Right ventricle myocardium inferior (tissue), 1 donor: ENCODE data around the gene GPR119. TPM values are rescaled to one million over a fixed set of nuclear protein-coding genes. Genes with fewer than 3 reads are reported as not detected.
A peak's percentile ranks its signal among the peaks of the same experiment; 100 is the strongest.
"Not testable (repeated sequence)": the region's sequence is repeated elsewhere in the genome, so short reads cannot be mapped to it uniquely, and the experiment has no call there.

Experiments used
- ATAC-seq: fragments of 200-7000 bp; cut with Tn5 transposase; one replicate; pipeline ENCODE4 v1.9.1; 2020; ENCODE audit warnings: mild to moderate bottlenecking, moderate library complexity
- DNase-seq: peaks from one replicate; pipeline ENCODE4 v3.0.0; 2021; ENCODE audit errors: missing footprints
- intact Hi-C: fragments of 100-400 bp; cut with DNase I; formaldehyde crosslinking; loops from one replicate; pipeline ENCODE4 v1.11.0; 2022
- total RNA-seq: library from RNA; stranded (reverse); fragmentation: NEBNext Ultra II Directional; extraction: Animal tissue kit (Norgen Biotek cat#: 25700); gene quantifications from one replicate; pipeline ENCODE4 v1.2.1, GENCODE V29; 2021
- donor health status: DM: no; HTN: yes; CAD: no; lungs with severe emphysema.

Gene GPR119
- total RNA-seq, 1 donor from 2014 or later = not detected

GRCh38 chrX:130347321-130347720, 38.2 kb downstream of the GPR119 start:
- ATAC-seq = no peak
- no peak for DNase-seq
- intact Hi-C loops = no loop called here

GRCh38 chrX:130343411-130343810, 42.1 kb downstream of the GPR119 start:
- intact Hi-C loops = no loop called here

GRCh38 chrX:130340271-130340670, 45.2 kb downstream of the GPR119 start:
- ATAC-seq (no peak), DNase-seq (no peak)
- intact Hi-C loops = no loop called here

More at GRCh38 chrX:130343411-130343810, 42.1 kb downstream of the GPR119 start:
- no peak for DNase-seq
- ATAC-seq = no peak

GRCh38 chrX:130339408-130340222, 45.9 kb downstream of the GPR119 start, which contains the start of gene SLC25A14:
TSS of gene SLC25A14 (plus strand) at chrX:130339919. CDS start at chrX:130340279, 360 bp downstream.
- DNase-seq = peak; percentile 88
- intact Hi-C loops = no loop called here
- ATAC-seq = peak; percentile 86

GRCh38 chrX:130338869-130339268, 46.6 kb downstream of the GPR119 start:
- ATAC-seq, intact Hi-C loops, DNase-seq: not testable (repeated sequence)

GRCh38 chrX:130336531-130336930, 48.9 kb downstream of the GPR119 start:
- ATAC-seq (no peak), DNase-seq (no peak)
- intact Hi-C loops = no loop called here

Other genes starting within 250 kb of the GPR119 start
- gene AIFM1, start 219.8 kb downstream of the GPR119 start, total RNA-seq = 132 TPM
- 0.32 TPM for gene RAB33A, start 213.7 kb downstream of the GPR119 start, total RNA-seq
- 1.5 TPM for gene ZNF280C, start 116.8 kb downstream of the GPR119 start, total RNA-seq
- gene SLC25A14, start 45.8 kb downstream of the GPR119 start, total RNA-seq = 4.8 TPM
- 9.9 TPM for gene RBMX2, start 16.3 kb upstream of the GPR119 start, total RNA-seq